G401.6 (cell line): Measurements from ENCODE around the gene CTIF.

Experiments
- FAIRE-seq: peaks from 2 replicates; lab custom pipeline; 2012; peaks lifted over from hg19 to GRCh38; lab: Jason Lieb, UNC

The CTIF gene

GRCh38 chr18:48733643-48734253 is 194.9 kb downstream of the CTIF start:
- no peak for FAIRE-seq

DNA sequence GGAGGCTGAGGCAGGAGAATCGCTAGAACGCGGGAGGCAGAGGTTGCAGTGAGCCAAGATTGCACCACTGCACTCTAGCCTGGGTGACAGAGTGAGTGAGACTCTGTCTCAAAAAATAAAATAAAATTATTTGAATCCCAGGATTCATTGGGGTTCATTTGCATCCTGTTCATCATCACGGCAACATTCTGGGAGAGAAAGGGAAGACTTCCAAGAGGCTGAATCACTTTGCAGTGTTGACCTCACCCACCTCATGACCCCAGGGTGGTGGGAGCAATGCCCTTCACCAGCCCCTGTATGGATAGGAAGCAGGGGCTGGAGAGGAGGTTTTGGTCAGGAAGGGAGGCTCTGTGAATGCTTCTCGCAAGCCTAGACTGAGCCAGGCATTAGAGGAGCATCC is 195.6 kb downstream of the CTIF start:
- no peak for FAIRE-seq

DNA sequence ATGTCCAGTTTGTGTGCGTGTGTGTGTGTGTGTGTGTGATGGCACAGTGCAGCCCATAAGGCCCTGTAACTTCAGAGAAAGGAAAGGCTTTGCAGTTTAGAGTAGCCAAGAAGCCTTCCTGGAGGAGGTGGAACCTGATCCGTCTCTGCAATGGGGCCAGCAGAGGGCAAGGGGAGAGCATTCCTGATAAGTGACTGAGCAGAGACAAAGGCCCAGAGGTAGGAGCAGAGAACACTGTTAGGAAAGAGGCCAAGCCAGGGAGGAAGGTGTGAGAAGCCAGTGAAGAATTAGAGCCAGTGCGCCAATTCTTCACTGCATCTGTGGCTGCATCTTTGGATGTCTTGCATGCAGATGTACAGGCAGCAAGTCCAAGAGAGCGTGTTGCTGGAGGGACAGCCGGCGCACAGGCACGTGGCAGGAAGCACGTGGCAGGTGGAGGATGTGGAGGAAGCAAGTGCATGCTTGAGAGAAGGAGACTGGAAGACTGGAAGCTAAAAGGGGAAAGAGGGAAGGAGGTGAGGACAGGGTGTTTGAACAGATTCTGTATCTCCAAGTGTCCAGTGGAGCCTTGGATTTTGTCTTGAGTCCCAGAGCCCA is 196.3 kb downstream of the CTIF start:
- no peak for FAIRE-seq

GRCh38 chr18:48735681-48736255 is 196.9 kb downstream of the CTIF start:
- FAIRE-seq = no peak

- no peak for FAIRE-seq
These were observed 197.8 kb downstream of the CTIF start for GRCh38 chr18:48736321-48737260.

- FAIRE-seq = no peak
These were observed 200.6 kb downstream of the CTIF start for GRCh38 chr18:48739266-48740067.

DNA sequence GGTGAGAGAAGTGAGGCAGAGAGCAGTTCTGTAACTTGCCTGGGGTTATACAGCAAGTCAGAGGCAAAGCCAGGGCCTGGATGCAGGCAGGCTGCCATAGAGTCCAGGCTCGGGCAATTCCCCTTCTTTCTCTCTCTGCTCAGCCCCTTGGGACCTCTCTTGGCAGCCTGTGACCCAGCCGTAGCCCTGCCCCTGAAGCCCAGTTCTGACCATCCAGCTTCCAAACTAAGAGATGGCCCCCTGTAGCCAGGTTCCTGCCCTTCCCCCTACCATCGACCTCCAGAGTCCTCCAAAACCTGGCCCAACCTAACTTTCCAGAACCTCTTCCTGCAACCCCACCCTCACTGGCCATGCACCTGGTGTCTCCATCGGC is 201.2 kb downstream of the CTIF start:
- FAIRE-seq = no peak

DNA sequence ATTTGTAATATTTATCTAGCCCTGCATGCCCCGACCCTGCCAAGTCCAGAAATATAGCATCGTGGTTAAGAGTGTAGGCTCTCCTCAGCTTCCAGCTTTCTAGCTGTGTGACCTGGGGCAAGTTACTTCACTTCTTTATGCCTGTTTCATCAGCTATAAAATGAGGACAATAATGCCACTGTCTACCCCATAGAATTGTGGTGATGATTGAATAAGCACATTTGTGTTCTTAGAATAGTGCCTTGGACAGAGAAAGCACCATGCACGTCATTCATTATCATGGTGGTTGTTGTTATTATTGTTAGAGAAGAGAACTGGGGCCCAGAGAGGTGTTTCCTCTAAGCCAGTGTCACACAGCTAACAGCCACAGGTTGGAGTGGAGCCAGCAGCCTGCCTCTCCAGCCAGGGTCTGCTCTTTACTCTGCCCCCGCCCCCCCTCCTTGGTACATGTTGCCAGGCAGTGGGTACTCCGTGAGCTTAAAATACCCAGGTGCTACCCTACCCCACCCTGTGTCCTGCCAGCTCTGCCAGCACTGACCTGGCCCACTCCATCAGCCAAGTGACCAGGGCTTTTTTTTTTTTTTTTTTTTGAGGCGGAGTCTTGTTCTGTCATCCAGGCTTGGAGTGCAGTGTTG is 202.1 kb downstream of the CTIF start:
- no peak for FAIRE-seq

DNA sequence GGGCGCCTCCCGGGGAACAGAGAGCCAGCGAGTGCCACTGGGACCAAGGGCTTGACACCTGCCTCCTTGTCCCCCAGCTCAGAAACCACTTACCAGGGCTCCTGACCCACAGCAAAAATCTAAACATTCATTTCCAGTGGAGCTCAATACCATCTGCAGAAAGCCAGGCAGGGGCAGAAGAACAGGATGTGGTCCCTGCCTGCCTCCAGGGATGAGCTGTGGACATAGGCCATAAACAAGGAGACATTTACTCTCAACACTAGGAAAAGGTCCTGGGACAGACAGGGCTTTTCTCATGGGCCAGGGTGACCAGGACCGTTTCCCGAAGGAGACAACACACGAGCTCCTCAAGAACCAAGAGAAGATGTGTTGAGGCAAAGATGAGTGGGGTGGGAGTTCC is 203.0 kb downstream of the CTIF start:
- no peak for FAIRE-seq

- FAIRE-seq = no peak
These were observed 203.5 kb downstream of the CTIF start for GRCh38 chr18:48742304-48742703.

DNA sequence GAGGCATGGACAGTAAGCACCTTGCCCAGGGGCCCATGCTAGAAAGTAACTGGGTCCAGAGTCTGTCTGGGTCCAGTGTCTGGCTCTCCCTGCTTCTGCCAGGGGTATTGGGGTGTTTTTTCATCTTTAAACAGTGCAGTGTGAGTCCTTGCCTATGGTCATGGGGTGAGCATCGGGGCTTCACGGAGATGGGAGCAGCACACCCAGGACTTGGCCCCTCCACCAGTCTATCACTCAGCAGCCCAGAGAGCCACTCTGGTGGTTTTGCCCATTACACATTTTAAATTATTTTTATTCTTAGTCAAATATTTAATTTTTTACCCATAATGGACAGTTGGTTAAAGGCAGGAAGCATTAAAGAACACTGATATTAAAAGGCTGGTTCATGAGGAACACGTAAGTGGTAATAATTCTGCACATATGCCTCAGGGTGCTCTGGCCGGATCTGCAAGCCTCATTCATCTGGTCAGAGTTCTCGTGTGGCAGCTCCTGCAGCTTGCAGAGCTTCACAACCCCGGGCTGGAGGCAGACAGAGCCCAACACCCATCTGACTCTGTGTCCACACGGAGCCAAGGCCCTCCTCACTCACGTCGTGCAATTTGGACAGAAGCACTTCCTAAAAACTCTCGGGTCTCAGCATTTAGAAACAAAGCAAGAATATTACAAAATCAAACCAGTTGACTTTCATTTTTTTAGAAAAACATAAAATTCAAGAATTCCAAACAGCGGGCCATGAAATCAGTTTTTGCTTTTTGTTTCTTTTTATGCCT is 204.1 kb downstream of the CTIF start:
- no peak for FAIRE-seq

GRCh38 chr18:48743886-48744285 is 205.1 kb downstream of the CTIF start:
- FAIRE-seq = no peak

DNA sequence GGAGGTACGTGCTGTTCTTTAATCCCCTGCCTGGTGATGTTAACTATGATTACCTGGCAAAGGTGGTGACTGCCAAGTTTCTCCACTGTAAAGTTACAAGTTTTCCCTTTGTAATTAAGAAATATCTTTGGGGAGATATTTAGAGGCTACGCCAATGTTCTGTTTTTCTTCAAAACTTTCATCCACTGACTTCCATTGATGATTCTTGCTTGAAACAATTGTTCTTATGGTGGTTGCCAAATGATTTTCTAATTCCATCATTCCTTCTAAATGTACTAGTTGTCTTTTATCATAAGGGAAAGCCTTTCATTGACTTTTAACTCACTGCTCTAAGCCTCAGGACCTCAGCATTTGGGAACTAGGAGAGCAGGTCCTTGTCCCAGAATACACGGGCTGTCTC is 206.5 kb downstream of the CTIF start:
- no peak for FAIRE-seq

DNA sequence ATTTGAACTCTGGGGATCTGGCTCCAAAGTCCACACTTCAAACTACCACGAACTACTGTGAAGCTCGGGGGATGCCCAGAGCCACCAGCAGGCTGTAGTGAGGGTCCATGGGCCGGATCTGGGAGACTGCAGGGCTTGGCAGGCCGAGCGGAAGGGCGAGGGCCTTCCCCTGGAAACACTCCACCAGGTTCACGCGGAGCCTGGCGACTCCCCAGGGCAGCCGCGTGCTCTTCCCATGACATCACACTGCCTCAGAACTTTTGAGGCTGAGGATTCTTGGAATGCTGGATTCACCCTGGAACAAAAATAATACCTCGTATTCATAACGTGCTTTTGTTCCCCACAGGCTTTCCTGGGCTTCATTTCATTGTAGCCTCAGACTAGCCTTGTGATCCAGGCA is 210.9 kb downstream of the CTIF start:
- FAIRE-seq = no peak

GRCh38 chr18:48750485-48751175 is 211.8 kb downstream of the CTIF start:
- FAIRE-seq = no peak

DNA sequence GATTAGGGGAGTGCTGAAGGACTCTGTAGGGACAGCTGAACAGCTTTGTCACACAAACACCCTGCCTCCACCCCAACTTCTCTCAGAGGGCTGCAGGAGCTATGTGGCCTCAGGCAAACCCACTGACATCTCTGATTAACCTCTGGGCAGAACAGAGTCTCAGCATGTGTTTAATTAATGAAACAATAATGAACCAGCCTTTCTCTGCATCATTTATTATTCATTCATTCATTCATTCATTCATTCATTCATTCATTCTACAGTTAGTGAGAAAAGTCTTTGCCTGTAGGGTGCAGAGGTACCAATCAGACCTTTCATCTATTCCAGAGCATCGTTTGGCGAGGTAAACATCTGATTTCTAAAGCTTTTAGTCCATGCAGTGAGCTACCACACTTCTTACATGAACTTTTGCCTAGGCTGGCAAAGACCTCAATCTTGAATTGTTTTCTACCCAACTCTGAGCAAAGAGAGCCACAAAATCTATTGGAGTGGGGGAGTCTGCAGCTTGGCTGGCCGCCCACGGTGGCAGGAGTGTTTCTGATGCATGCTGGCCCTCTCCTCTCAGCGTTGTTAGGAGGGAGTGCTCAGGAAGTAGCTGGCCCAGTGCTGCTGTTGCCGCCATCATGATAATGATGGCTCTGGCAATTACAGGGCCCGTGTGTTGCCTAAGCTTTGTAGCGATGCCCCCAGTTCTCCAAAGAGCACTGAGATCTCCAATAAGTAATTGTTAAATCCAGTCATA is 213.1 kb downstream of the CTIF start:
- FAIRE-seq = no peak

GRCh38 chr18:48752478-48752877 is 213.6 kb downstream of the CTIF start:
- FAIRE-seq = no peak

- no peak for FAIRE-seq
These were observed 214.1 kb downstream of the CTIF start for GRCh38 chr18:48752928-48753327.

DNA sequence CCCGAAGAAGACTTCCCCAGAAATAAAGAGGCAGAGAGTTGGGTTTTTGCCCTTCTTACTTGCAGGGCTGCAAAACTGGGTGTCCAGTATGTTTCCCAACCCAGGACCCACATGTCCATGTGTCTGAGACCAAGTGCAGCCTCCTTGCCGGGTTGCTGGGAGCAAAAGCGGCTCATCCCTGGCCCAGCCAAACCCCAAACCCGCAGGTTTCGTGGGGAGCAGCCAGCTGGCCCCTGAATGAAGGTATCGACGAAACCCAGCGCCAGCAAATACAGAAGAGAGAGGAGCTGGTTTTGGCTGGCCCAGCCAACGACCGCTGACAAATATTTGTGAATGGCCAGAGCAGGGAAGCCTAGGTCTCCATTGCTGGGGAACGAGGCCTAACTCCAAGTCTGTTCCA is 214.9 kb downstream of the CTIF start:
- no peak for FAIRE-seq

- FAIRE-seq = no peak
These were observed 215.7 kb downstream of the CTIF start for GRCh38 chr18:48754559-48754958.
